GM12878 (cell line): ENCODE data around the gene FNDC3B. TPM values are rescaled to one million over a fixed set of nuclear protein-coding genes. Genes with fewer than 3 reads are reported as not detected.

Experiments used
- ATAC-seq: fragments of 200-7000 bp; cut with Tn5 transposase; 3 replicates; pipeline ENCODE4 v1.9.1; 2020; ENCODE audit warnings: mild to moderate bottlenecking, moderate library complexity
- BruUV-seq: library from RNA; stranded (reverse); fragments of 400-500 nt; replicated peaks from 2 replicates; lab custom pipeline; 2021; lab: Mats Ljungman, UMichigan
- CTCF ChIA-PET: fragments of 300-600 bp; sonication (Branson Sonifier 250); formaldehyde crosslinking; extraction: SDS; loops from one replicate; lab custom pipeline; 2021; ENCODE audit warnings: inconsistent platforms; lab: Yijun Ruan, JAX
- POLR2A ChIA-PET: fragments of 350-600 bp; formaldehyde crosslinking; extraction: SDS; loops from one replicate; lab custom pipeline; 2021; ENCODE audit warnings: inconsistent platforms; lab: Charles Lee
- RAD21 ChIA-PET: fragments of 300-600 bp; sonication (Branson Sonifier 250); formaldehyde crosslinking; loops from one replicate; lab custom pipeline; 2023; ENCODE audit warnings: antibody characterized with exemption; ENCODE audit not compliant: unreplicated experiment; lab: Charles Lee
- SMC1A ChIA-PET: fragments of 300-600 bp; sonication (Branson Sonifier 250); formaldehyde crosslinking; loops from one replicate; lab custom pipeline; 2023; ENCODE audit not compliant: unreplicated experiment, uncharacterized antibody; lab: Charles Lee
- DNase-seq: peaks from one replicate; pipeline ENCODE4 v3.0.0-alpha.2; 2011; ENCODE audit warnings: low read depth, low spot score
- FAIRE-seq: peaks from 3 replicates; lab custom pipeline; 2011; peaks lifted over from hg19 to GRCh38; lab: Jason Lieb, UNC
- H2AFZ ChIP-seq: 2 replicates; pipeline ENCODE4 v1.6.0; 2011; ENCODE audit warnings: low read depth, low read length, control low read depth; ENCODE audit not compliant: control insufficient read depth
- H3K27ac ChIP-seq: 2 replicates; pipeline ENCODE4 v1.5.1; 2011; ENCODE audit warnings: control low read depth; ENCODE audit not compliant: control insufficient read depth, insufficient read depth
- H3K27me3 ChIP-seq, 2 experiments: replicated peaks in 1 of 2; 2 replicates each; pipeline versions ENCODE4 v1.6.0 to v1.6.1; 2011; ENCODE audit warnings: low read length in 1 of 2; ENCODE audit not compliant: control insufficient read depth in 2 of 2, insufficient read depth in 2 of 2
- H3K36me3 ChIP-seq, 2 experiments: 2 replicates each; pipeline ENCODE4 v1.5.1; 2011; ENCODE audit warnings: low read length in 1 of 2; ENCODE audit not compliant: control insufficient read depth in 2 of 2, insufficient read depth in 2 of 2
- H3K4me1 ChIP-seq: 2 replicates; pipeline ENCODE4 v1.6.1; 2011; ENCODE audit warnings: mild to moderate bottlenecking, low read length, moderate library complexity, mixed read lengths; ENCODE audit not compliant: control insufficient read depth, insufficient read depth
- H3K4me2 ChIP-seq: 2 replicates; pipeline ENCODE4 v1.6.0; 2011; ENCODE audit warnings: control low read depth; ENCODE audit not compliant: control insufficient read depth, insufficient read depth
- H3K4me3 ChIP-seq: fragments of 200-600 bp; sonication (generic); 2 replicates; pipeline ENCODE4 v1.5.1; 2016
- H3K79me2 ChIP-seq: 2 replicates; pipeline ENCODE4 v1.6.0; 2011; ENCODE audit warnings: low read length; ENCODE audit not compliant: control insufficient read depth, insufficient read depth
- H3K9ac ChIP-seq: 2 replicates; pipeline ENCODE4 v1.8.0; 2011; ENCODE audit warnings: low read length, control low read depth, mixed read lengths; ENCODE audit not compliant: control insufficient read depth, insufficient read depth
- H3K9me3 ChIP-seq: replicated peaks from 3 replicates; pipeline ENCODE4 v1.5.1; 2011; ENCODE audit warnings: mild to moderate bottlenecking, low read length; ENCODE audit not compliant: control insufficient read depth, insufficient read depth
- H4K20me1 ChIP-seq: 2 replicates; pipeline ENCODE4 v1.6.0; 2011; ENCODE audit not compliant: control insufficient read depth, insufficient read depth
- ATF7 ChIP-seq: fragments of 450-650 bp; IDR thresholded peaks from 2 replicates; pipeline ENCODE4 v1.6.1; 2016; ENCODE audit warnings: low read depth, mild to moderate bottlenecking
- BRCA1 ChIP-seq: IDR thresholded peaks from 2 replicates; pipeline ENCODE4 v1.6.1; 2011; ENCODE audit warnings: low read depth, low read length, improper control_type of control experiment
- CHD2 ChIP-seq: IDR thresholded peaks from 2 replicates; pipeline ENCODE4 v1.6.1; 2011; ENCODE audit warnings: low read depth, low read length, improper control_type of control experiment, borderline replicate concordance
- DPF2 ChIP-seq: fragments of 450-650 bp; IDR thresholded peaks from 2 replicates; pipeline ENCODE4 v1.6.1; 2017; ENCODE audit warnings: mild to moderate bottlenecking
- ESRRA ChIP-seq: IDR thresholded peaks from 2 replicates; pipeline ENCODE4 v1.6.1; 2012; ENCODE audit warnings: mild to moderate bottlenecking, low read length, improper control_type of control experiment
- IKZF1 ChIP-seq: fragments of 450-650 bp; conservative IDR thresholded peaks from 2 replicates; pipeline ENCODE4 v1.6.1; 2017; ENCODE audit warnings: antibody characterized with exemption, mild to moderate bottlenecking
- IKZF2 ChIP-seq, 2 experiments: fragments of 450-650 bp; IDR thresholded peaks; 2 replicates each; pipeline ENCODE4 v1.6.1; 2017; ENCODE audit warnings: mild to moderate bottlenecking in 2 of 2, moderate library complexity in 2 of 2
- JUND ChIP-seq: IDR thresholded peaks from 2 replicates; pipeline ENCODE4 v1.6.1; 2012; ENCODE audit warnings: low read depth, mild to moderate bottlenecking, low read length, improper control_type of control experiment, moderate library complexity
- LARP7 ChIP-seq: fragments of 450-650 bp; IDR thresholded peaks from 2 replicates; pipeline ENCODE4 v1.6.1; 2017; ENCODE audit warnings: mild to moderate bottlenecking
- NFXL1 ChIP-seq: fragments of 450-650 bp; IDR thresholded peaks from 2 replicates; pipeline ENCODE4 v1.6.1; 2017; ENCODE audit warnings: antibody characterized with exemption, mild to moderate bottlenecking, borderline replicate concordance
- POLR2A ChIP-seq: IDR thresholded peaks from 2 replicates; pipeline ENCODE4 v1.6.1; 2011; ENCODE audit warnings: low read depth, mild to moderate bottlenecking, low read length
- POLR2AphosphoS2 ChIP-seq: IDR thresholded peaks from 2 replicates; pipeline ENCODE4 v1.6.1; 2011; ENCODE audit warnings: low read depth, mild to moderate bottlenecking, low read length, improper control_type of control experiment, moderate library complexity
- SMAD1 ChIP-seq: fragments of 450-650 bp; IDR thresholded peaks from 2 replicates; pipeline ENCODE4 v1.6.1; 2018; ENCODE audit warnings: mild to moderate bottlenecking, low read depth; ENCODE audit not compliant: partially characterized antibody
- SMARCA5 ChIP-seq: fragments of 450-650 bp; IDR thresholded peaks from 2 replicates; pipeline ENCODE4 v1.6.1; 2017; ENCODE audit warnings: mild to moderate bottlenecking
- SMC3 ChIP-seq: IDR thresholded peaks from 2 replicates; pipeline ENCODE4 v1.6.1; 2011; ENCODE audit warnings: low read length, improper control_type of control experiment, borderline replicate concordance
- SRF ChIP-seq, 2 experiments: IDR thresholded peaks; 2 replicates each; pipeline ENCODE4 v1.6.1; 2011; ENCODE audit warnings: low read depth in 2 of 2, low read length in 2 of 2, mild to moderate bottlenecking in 1 of 2, moderate library complexity in 1 of 2
- ZBTB11 ChIP-seq: fragments of 450-650 bp; formaldehyde crosslinking; IDR thresholded peaks from 2 replicates; pipeline ENCODE4 v1.5.0; 2022; ENCODE audit warnings: mild to moderate bottlenecking, missing genetic modification characterization
- ZNF207 ChIP-seq: fragments of 450-650 bp; IDR thresholded peaks from 2 replicates; pipeline ENCODE4 v1.6.1; 2014; ENCODE audit warnings: antibody characterized with exemption, mild to moderate bottlenecking, borderline replicate concordance
- ZNF217 ChIP-seq: fragments of 450-650 bp; IDR thresholded peaks from 2 replicates; pipeline ENCODE4 v1.6.1; 2017; ENCODE audit warnings: antibody characterized with exemption, mild to moderate bottlenecking
- ZNF384 ChIP-seq: IDR thresholded peaks from 2 replicates; pipeline ENCODE4 v1.6.1; 2012; ENCODE audit warnings: low read depth, mild to moderate bottlenecking, low read length, improper control_type of control experiment, borderline replicate concordance
- WGBS: methylation state at CpG from one replicate; pipeline ENCODE4 v1.1.6; 2016; ENCODE audit warnings: low lambda C conversion rate; ENCODE audit not compliant: insufficient replicate concordance, insufficient coverage; ENCODE audit errors: missing lambda C conversion rate; 5-methylcytosine and 5-hydroxymethylcytosine counted together
- in situ Hi-C: fragments of 300-500 bp; cut with MboI; formaldehyde crosslinking; loops from 9 replicates; pipeline ENCODE4 v1.14.3; 2018; ENCODE audit warnings: mixed read lengths
- intact Hi-C: fragments of 100-400 bp; cut with micrococcal nuclease; formaldehyde crosslinking; loops from one replicate; pipeline ENCODE4 v1.14.2; 2022; ENCODE audit not compliant: unreplicated experiment
- polyA plus RNA-seq, 11 experiments: library from polyadenylated mRNA; depleted of rRNA in 4 of 11; unstranded in 6 of 11; stranded (reverse) in 5 of 11; fragments of >200 nt; fragmentation: Nextera tagmentation in 4 of 11; fragmentation: Illumina TruSeq in 1 of 11; extraction: Ambion mirVana in 4 of 11; extraction: Trizol in 1 of 11; gene quantifications; 1 replicate in 1 of 11; 2 replicates in 10 of 11; pipeline versions ENCODE4 v1.2.1 to v1.2.3, GENCODE V29; 2011 to 2016; ENCODE audit warnings: inconsistent platforms in 2 of 11, missing spikeins in 2 of 11, low read depth in 1 of 11
- total RNA-seq, 4 experiments: library from RNA; depleted of rRNA in 3 of 4; stranded (reverse); fragments of >200 nt in 3 of 4; fragmentation: Illumina TruSeq in 1 of 4; extraction: Trizol in 1 of 4; gene quantifications; 2 replicates each; pipeline versions ENCODE4 v1.2.1 to v1.2.3, GENCODE V29; 2013 to 2021

Gene FNDC3B
- total and polyA plus RNA-seq, 10 of the 15 experiments (the other 5 are each of a cell fraction or from before 2014, with no cell fraction given): 7.9 to 35.0 (median 18.5) TPM

DNA sequence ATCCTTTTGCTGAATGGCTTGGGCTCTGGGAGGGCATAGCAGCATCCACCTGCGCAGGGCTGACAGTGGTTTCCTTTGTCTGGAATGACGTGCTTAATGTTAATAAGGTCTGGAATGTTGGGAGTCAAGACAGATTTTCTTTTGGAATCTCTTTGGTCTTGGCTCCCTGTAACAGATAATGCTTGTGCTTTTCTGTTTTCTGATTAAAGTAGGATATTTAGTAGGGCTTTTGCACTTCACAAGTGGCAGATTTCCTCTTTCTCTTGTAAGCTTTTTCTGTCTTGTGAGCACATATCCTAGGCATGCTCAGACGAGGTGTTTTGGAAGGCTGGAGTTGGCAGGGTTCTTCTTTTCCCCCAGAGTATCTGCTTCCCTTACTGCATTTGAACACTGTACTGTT lies 219.2 kb downstream of the FNDC3B start:
- ChIA-PET CTCF (interaction anchor here (0.6 kb wide), 1 partner anchor 241 kb away, joined by 3 read pairs; no protein-coding TSS in a partner anchor), RAD21 (no interaction called here), POLR2A (no interaction called here)
- Histone ChIP-seq H3K79me2 (no peaks in the 10 kb centered on the region), H2AFZ (no peak overlapping the region), H3K9ac (no peak overlapping the region), H3K27ac (no peak overlapping the region), H3K4me3 (no peak overlapping the region), H3K36me3 (peaks cover 5 to 17% of the 10 kb centered on the region in 2 experiments; a peak in 3 of 4 replicates), H3K4me1 (no peaks in the 10 kb centered on the region), H3K9me3 (no peaks in the 10 kb centered on the region), H4K20me1 (no peaks in the 10 kb centered on the region)
- DNase-seq (no peak), ATAC-seq (no peak), FAIRE-seq (no peak)
- no TSS peak for BruUV-seq
- in situ Hi-C loops: no loop called here
- intact Hi-C loops: no loop called here
- TF ChIP-seq BRCA1: no peak
- TF ChIP-seq ZBTB11 (CRISPR knock-in tag): no peak
- no peak for TF ChIP-seq POLR2AphosphoS2
- TF ChIP-seq IKZF2 (IDR thresholded peaks at IDR 0.05): no peak
- TF ChIP-seq SRF (IDR thresholded peaks at IDR 0.05; ENCODE audit: low read depth in 2 of 2, low read length in 2 of 2): no peak
- TF ChIP-seq ESRRA: no peak
- no peak for TF ChIP-seq JUND
- no peak for TF ChIP-seq IKZF1
- TF ChIP-seq ZNF384: no peak
- TF ChIP-seq SMC3: no peak
- TF ChIP-seq LARP7: no peak
- TF ChIP-seq NFXL1: no peak
- no peak for TF ChIP-seq ZNF207
- TF ChIP-seq CHD2: no peak
- no peak for TF ChIP-seq ZNF217
- no peak for TF ChIP-seq SMARCA5
- no peak for TF ChIP-seq SMAD1
- no peak for TF ChIP-seq DPF2
- TF ChIP-seq ATF7: no peak
- TF ChIP-seq POLR2A: no peak
- TF ChIP-seq, all 136 proteins: peak for 0
- H3K4me2 ChIP-seq: no peak overlapping the region
- H3K27me3 ChIP-seq: no peaks in the 10 kb centered on the region
- SMC1A ChIA-PET: interaction anchor here (1.6 kb wide), 1 partner anchor 73 kb away, joined by 3 read pairs; no protein-coding TSS in a partner anchor
- 90% methylated on average over 3 of the region's 3 CpGs for WGBS
